Dendritic cell treated with granulocyte-macrophage colony-stimulating factor and Interleukin-4, amounts not matched to agents 40 ng/mL and 50 ng/mL, for 4 days (primary cell): ENCODE measurements around the gene CPA5.

ENCODE experiments used
- H3K27ac Mint-ChIP-seq: one replicate; pipeline ENCODE4 v1.8.0; 2022; ENCODE audit warnings: mild to moderate bottlenecking, mixed read lengths
- H3K27me3 Mint-ChIP-seq: one replicate; pipeline ENCODE4 v1.8.0; 2022; ENCODE audit warnings: mild to moderate bottlenecking, mixed read lengths
- H3K36me3 Mint-ChIP-seq: one replicate; pipeline ENCODE4 v1.8.0; 2022; ENCODE audit warnings: low read depth, mixed read lengths
- H3K4me1 Mint-ChIP-seq: one replicate; pipeline ENCODE4 v1.8.0; 2022; ENCODE audit warnings: low read depth, mixed read lengths
- H3K4me3 Mint-ChIP-seq: one replicate; pipeline ENCODE4 v1.8.0; 2022; ENCODE audit warnings: mild to moderate bottlenecking, moderate library complexity, mixed read lengths
- H3K9me3 Mint-ChIP-seq: one replicate; pipeline ENCODE4 v1.8.0; 2022; ENCODE audit warnings: mixed read lengths
- intact Hi-C: fragments of 100-400 bp; cut with micrococcal nuclease; formaldehyde crosslinking; loops from one replicate; pipeline ENCODE4 v1.15.0; 2022

CPA5 gene, protein sequence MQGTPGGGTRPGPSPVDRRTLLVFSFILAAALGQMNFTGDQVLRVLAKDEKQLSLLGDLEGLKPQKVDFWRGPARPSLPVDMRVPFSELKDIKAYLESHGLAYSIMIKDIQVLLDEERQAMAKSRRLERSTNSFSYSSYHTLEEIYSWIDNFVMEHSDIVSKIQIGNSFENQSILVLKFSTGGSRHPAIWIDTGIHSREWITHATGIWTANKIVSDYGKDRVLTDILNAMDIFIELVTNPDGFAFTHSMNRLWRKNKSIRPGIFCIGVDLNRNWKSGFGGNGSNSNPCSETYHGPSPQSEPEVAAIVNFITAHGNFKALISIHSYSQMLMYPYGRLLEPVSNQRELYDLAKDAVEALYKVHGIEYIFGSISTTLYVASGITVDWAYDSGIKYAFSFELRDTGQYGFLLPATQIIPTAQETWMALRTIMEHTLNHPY

DNA sequence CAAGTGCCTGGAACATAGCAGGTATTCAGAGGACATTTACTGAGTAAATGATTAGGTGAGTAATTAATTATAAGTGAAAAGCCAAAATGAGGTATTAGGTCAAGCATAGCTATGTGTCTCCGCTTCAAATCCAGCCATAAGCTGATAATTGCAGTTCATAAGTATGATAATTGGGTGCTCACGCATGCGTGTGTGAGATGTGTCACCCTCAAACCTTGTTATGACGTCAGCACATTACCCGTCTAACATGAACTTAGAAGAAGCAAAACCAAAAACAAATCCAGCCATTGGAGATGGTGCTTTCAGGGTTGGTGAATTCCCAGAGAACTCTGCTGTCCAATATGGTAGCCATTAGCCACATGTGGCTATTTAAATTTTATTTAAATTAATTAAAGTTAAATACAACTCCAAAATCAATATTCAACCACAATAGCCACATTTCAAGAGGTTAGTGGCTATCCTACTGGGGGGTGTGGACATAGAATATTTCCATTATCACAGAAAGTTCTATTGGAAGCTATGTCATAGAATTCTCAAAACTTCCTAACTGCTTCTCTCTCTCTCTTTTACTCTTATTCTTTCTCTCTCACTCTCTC is at the start of gene CPA5:
Gene CPA5 (plus strand): TSS at position 546 of the 596 bp plus-strand sequence. CDS start 1,670 bp downstream, outside the sequence.
- no peaks in the 10 kb centered on the region for H3K36me3 Mint-ChIP-seq
- H3K9me3 Mint-ChIP-seq: no peaks in the 10 kb centered on the region
- H3K27ac Mint-ChIP-seq: no peak within 1 kb of the TSS
- no peak within 1 kb of the TSS for H3K4me3 Mint-ChIP-seq
- intact Hi-C loops: no loop called here
- H3K4me1 Mint-ChIP-seq: no peaks in the 10 kb centered on the region
- H3K27me3 Mint-ChIP-seq: no peaks in the 10 kb centered on the region

DNA sequence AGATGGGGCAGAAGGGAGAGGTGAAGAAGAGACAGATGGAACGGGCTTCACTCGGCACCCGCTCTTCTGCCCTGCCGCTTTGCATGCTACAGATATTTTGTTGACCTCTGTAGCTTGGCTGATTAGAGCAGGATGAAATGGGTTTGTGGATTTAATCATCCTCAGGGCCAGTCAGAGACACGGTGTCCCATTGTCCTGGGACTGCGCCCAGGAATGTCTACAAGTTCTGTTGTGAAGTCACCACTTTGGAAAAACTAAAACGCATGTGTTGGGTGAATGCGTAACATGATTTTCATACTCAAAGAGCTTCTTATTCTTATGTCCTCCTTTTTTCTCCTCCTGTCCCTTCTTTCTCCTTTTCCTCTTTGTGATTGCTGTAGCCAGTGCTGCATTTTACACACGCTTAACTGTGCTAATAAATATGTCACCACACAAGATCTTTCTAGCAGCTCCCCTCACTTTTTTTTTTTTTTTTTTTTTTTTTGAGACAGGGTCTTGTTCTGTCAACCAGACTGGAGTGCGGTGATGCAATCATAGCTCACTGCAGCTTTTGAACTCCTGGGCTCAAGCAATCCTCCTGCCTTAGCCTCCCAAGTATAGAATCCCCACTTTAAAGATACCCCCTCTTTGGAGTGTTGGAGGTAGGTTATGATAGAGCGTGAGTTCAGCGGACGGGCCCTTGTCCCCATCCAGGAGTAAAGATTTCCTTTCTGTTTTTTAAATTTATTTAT is 48.2 kb upstream of the CPA5 start:
- Mint-ChIP-seq H3K9me3 (no peaks in the 10 kb centered on the region), H3K27ac (no peak overlapping the region), H3K4me1 (peaks cover 8% of the 10 kb centered on the region), H3K36me3 (no peaks in the 10 kb centered on the region), H3K27me3 (no peaks in the 10 kb centered on the region), H3K4me3 (no peak overlapping the region)
- intact Hi-C loops: no loop called here

DNA sequence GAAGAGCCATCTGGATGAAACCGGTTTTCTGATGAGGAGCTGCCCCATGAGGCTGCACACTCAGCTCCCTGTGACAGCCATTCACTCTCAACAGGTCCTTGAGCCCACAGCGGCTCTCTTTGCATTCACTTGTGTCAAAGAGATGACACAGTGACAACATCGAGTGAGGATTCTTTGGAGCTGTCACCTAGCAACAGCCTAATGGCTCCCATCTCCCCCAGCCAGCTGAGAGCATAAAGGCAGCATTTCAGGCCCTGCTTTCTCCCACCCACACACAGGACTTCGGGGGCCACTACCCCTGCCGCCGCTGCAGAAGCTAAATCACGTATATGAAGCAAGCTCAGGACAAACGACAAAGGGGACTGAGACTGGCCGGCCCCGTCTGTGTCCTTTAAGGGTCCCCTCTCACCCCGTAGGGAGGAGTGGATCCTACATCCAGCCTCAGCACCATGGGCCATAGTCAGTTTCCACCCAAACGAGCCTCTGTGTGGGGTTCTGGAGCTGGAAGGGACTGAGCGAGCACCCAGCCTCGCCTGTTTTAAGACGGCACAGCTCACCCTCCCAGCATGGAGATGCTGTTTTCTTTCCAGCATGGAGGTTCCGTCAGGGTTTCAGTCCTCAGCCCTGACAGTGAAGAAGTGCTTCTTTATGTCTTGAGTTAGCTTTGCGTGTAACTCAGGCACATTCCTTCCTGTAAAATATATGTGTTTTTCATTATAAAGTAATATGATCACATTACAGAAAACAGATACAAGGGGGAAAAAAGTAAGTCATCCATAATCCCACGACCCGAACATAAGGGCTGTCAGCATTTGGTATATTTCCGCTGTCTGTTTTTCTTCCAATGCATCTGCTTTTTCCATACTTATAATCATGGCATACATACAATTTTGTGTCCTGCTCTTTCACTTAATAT is 46.7 kb upstream of the CPA5 start:
- no peaks in the 10 kb centered on the region for H3K27me3 Mint-ChIP-seq

DNA sequence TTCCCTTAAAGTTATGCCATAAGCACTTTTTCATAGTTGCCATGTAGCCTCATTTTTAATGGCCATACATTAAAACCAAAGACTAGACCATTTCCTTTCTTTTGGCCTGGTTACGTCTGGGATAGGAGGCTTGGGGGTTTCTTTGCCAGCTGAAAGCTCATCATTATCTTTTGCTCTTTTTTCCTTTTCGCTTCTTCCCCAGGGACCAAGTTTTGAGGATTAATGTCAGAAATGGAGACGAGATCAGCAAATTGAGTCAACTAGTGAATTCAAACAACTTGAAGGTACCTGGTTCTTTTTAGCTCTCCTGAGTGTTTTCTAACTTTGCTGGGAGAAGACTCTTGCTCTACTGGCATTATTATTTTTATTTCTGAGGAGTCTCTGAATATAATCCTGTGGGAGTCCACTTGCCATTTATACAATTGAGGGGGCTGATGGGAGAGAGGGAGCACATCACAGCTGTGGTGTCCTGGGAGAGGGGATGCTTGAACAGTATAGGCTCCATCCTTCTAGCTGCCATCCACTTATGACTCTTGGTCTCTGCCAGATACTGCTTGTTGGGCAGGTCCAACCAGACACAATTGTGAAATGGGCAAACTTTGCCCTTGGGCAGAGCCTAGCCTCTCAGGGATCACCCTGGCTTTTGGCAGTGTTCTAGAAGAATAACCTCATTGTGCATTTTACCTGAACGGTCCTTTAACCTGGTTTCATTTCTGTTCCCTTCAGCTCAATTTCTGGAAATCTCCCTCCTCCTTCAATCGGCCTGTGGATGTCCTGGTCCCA is 45.9 kb upstream of the CPA5 start:
- Mint-ChIP-seq H3K4me3 (no peak overlapping the region), H3K27me3 (no peaks in the 10 kb centered on the region), H3K9me3 (no peaks in the 10 kb centered on the region), H3K4me1 (peaks cover 2% of the 10 kb centered on the region), H3K27ac (no peak overlapping the region), H3K36me3 (no peaks in the 10 kb centered on the region)
- intact Hi-C loops: no loop called here

More for the DNA sequence above, 46.7 kb upstream of the CPA5 start:
- Mint-ChIP-seq H3K9me3 (no peaks in the 10 kb centered on the region), H3K36me3 (no peaks in the 10 kb centered on the region), H3K27ac (no peak overlapping the region), H3K4me3 (no peak overlapping the region), H3K4me1 (peaks cover 8% of the 10 kb centered on the region)
- intact Hi-C loops: no loop called here

DNA sequence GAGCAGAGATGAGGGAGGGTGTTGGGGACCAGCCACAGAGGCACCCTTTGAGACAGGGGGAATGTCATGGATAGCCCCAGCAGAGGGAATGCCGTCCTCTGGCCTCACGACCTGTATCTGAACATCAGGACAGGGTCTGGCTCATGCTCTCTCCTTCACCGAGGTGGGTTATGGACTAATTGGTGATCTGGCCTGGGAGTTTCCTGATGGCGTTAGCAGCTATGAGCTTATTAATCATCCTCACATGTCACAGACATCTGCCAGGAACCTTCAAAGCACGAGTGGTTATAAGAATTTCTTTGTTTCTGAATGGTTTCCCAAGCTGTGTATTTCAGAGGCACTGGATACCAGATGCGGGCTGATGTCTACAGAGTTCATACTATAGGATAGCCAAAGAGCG is 44.8 kb upstream of the CPA5 start:
- no peak overlapping the region for H3K4me3 Mint-ChIP-seq
- H3K27ac Mint-ChIP-seq: no peak overlapping the region
- no peaks in the 10 kb centered on the region for H3K27me3 Mint-ChIP-seq
- H3K9me3 Mint-ChIP-seq: no peaks in the 10 kb centered on the region
- H3K4me1 Mint-ChIP-seq: no peaks in the 10 kb centered on the region
- no peaks in the 10 kb centered on the region for H3K36me3 Mint-ChIP-seq
- intact Hi-C loops: no loop called here

DNA sequence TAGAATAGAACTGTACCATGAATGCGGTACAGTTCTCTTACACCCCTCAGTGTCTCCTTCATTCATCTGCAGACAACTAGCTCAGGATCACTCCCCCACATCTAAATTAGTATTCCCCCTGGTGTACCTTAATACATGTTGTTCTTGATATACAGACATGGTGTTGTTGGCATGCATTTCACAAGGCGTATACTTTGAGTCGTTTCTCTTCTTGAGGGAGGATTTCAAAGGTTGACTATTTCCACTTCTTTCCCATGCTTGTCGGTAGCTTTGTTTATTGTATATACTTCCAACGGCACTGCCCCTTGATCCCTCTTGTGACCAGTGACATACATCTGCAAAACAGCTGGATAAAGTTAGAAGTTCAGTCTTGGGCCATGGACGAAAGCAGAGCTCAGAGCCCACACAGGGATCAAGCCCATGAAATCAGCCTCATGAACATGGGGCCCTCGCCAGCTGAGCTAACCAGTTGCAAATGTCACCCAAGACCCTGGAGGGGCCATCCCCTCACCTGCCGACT is 43.1 kb upstream of the CPA5 start:
- Mint-ChIP-seq H3K27me3 (no peaks in the 10 kb centered on the region), H3K27ac (no peak overlapping the region), H3K4me1 (no peaks in the 10 kb centered on the region), H3K9me3 (no peaks in the 10 kb centered on the region), H3K4me3 (no peak overlapping the region), H3K36me3 (no peaks in the 10 kb centered on the region)
- intact Hi-C loops: no loop called here

DNA sequence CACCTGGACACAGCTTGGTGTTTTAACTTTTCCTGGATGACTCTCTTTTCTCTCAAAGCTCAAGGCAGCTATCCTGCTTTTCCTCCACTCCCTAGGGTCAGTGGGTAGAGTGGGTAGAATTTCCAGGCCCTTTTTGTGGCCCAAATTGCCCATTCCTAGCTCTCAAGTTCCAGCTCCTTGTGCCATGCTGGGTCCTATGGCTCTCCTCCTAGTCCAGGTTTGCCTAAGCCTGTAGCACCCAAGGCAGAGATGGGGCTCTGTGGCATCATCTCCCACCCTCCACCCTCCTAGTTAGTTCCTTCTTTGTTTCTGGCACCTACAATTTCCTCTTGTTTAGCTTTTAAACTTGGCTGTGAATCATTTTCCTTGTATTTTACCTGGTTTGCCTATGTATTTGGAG is 42.0 kb upstream of the CPA5 start:
- no peaks in the 10 kb centered on the region for H3K9me3 Mint-ChIP-seq
- H3K27ac Mint-ChIP-seq: no peak overlapping the region
- no peaks in the 10 kb centered on the region for H3K36me3 Mint-ChIP-seq
- no peak overlapping the region for H3K4me3 Mint-ChIP-seq
- intact Hi-C loops: no loop called here
- H3K4me1 Mint-ChIP-seq: no peaks in the 10 kb centered on the region
- H3K27me3 Mint-ChIP-seq: no peaks in the 10 kb centered on the region

DNA sequence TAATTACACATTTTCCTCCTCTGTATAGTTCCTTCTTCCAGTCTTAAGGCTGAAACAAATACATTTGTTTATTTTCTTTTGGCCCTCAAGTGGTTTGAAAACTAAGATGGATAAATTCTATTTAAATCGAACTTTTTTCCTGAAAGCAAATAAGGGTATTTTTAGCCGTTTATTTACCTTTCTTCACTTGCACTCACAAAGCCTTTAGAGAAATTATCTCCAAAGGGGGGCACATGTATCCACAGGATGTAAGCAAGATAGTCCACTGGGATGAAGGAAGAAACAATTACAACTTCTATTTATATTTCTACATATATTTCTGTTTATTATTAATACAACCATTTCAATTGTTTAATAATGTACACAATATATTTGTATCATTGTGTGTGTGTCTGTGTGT is 41.5 kb upstream of the CPA5 start:
- Mint-ChIP-seq H3K4me3 (no peak overlapping the region), H3K36me3 (no peaks in the 10 kb centered on the region), H3K9me3 (no peaks in the 10 kb centered on the region), H3K4me1 (no peaks in the 10 kb centered on the region), H3K27ac (no peak overlapping the region), H3K27me3 (no peaks in the 10 kb centered on the region)
- intact Hi-C loops: no loop called here

DNA sequence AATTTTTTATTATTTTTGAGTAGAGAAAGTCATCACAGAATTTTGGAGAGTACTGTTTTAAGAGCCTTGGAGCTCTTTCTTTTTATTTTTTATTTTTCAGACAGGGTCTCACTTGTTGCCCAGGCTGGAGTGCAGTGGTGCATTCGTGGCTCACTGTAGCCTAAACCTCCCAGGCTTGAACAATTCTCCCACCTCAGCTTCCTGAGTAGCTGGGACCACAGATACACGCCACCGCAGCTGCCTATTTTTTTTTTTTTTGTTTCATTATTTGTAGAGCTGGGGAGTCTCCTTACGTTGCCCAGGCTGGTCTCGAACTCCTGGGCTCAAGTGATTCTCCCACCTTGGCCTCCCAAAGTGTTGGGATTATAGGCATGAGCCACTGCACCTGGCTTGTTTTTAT is 41.1 kb upstream of the CPA5 start:
- Mint-ChIP-seq H3K27me3 (no peaks in the 10 kb centered on the region), H3K27ac (no peak overlapping the region), H3K9me3 (no peaks in the 10 kb centered on the region), H3K4me1 (no peaks in the 10 kb centered on the region), H3K36me3 (no peaks in the 10 kb centered on the region), H3K4me3 (no peak overlapping the region)
- intact Hi-C loops: no loop called here

DNA sequence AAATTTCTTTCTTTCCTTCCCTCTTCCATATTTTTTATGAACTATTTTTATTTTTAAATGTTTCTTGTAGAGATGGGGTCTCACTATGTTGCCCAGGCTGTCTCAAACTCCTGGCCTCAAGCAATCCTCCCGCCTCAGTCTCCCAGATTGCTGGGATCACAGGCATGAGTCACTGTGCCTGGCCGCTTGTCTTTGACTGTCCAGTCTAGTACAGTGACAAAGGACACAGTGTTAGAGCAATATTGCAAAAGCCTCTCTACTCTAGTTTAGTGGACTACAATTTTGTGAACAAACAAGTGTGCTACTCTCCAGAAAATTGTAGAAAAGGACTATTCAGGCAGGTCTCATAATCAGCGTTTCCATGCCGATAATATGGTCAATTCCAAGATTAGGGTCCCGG is 40.6 kb upstream of the CPA5 start:
- intact Hi-C loops: no loop called here
- Mint-ChIP-seq H3K27ac (no peak overlapping the region), H3K9me3 (no peaks in the 10 kb centered on the region), H3K36me3 (no peaks in the 10 kb centered on the region), H3K27me3 (no peaks in the 10 kb centered on the region), H3K4me1 (no peaks in the 10 kb centered on the region), H3K4me3 (no peak overlapping the region)

DNA sequence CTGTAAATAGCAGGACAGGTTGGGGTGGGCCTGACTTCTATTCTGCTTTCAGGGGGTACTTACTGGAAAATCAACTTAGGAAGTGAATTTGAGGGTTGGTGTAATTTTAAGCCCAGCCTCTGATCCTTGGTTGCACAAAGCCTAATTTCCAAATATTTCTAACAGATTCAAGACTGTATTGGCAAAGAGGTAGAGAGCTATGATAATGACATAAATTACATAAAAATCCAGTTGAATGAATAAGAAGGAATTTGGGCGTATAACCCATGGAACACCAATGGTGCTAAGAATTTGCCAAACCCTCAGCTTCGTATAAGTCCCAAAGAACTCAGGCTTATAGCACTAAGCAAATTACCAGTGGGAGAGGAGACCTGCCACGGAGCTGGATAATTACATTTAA is 39.7 kb upstream of the CPA5 start:
- Mint-ChIP-seq H3K27ac (no peak overlapping the region), H3K9me3 (no peaks in the 10 kb centered on the region), H3K27me3 (no peaks in the 10 kb centered on the region), H3K36me3 (no peaks in the 10 kb centered on the region), H3K4me1 (no peaks in the 10 kb centered on the region), H3K4me3 (no peak overlapping the region)
- intact Hi-C loops: no loop called here

DNA sequence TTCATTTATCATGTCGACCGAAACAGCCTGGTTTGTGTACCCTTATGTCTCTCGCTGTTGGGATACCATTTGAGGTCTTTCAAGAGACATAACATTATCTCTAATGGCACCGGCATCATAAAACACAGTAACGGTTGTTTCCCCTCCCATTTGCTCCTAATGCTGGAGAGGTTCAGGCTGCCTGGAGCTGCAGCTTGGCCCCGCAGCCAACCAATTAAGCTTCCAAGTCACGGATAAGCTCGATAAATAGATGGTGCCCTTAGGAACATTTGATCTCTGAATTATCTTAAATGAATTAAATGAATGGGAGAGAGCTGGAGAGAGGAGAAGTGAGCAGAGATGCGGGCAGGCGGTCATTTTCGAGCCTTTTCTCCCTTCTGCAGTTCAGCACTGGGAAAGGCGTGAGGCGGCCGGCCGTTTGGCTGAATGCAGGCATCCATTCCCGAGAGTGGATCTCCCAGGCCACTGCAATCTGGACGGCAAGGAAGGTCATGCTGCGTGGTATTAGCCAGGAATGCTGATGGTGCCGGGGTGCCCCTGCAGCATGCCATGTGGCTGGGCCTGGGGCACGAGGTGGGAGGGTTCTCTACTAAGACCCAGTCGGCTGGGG is 39.1 kb upstream of the CPA5 start:
- intact Hi-C loops: no loop called here
- Mint-ChIP-seq H3K9me3 (no peaks in the 10 kb centered on the region), H3K4me3 (no peak overlapping the region), H3K4me1 (no peaks in the 10 kb centered on the region), H3K27ac (no peak overlapping the region), H3K27me3 (no peaks in the 10 kb centered on the region), H3K36me3 (no peaks in the 10 kb centered on the region)
